GM23248 (cell line): Measurements from ENCODE around the gene ANKRD13D. TPM values are rescaled to one million over a fixed set of nuclear protein-coding genes. Genes with fewer than 3 reads are reported as not detected.

ENCODE experiments used
- DNase-seq: peaks from one replicate; pipeline ENCODE4 v3.0.0-alpha.2; 2015
- H2AFZ ChIP-seq: fragments of 200-600 bp; sonication (generic); 2 replicates; pipeline ENCODE4 v1.6.1; 2016; ENCODE audit warnings: antibody characterized with exemption
- H3F3A ChIP-seq: fragments of 200-600 bp; sonication (generic); 2 replicates; pipeline ENCODE4 v1.6.1; 2016; ENCODE audit warnings: mild to moderate bottlenecking, antibody characterized with exemption, mixed run types; ENCODE audit not compliant: insufficient read depth
- H3K27ac ChIP-seq: fragments of 200-600 bp; sonication (generic); 2 replicates; pipeline ENCODE4 v1.5.1; 2016; ENCODE audit warnings: mild to moderate bottlenecking
- H3K27me3 ChIP-seq: fragments of 200-600 bp; sonication (generic); replicated peaks from 2 replicates; pipeline ENCODE4 v1.6.1; 2016; ENCODE audit warnings: mild to moderate bottlenecking; ENCODE audit not compliant: insufficient read depth
- H3K36me3 ChIP-seq: fragments of 200-600 bp; sonication (generic); 2 replicates; pipeline ENCODE4 v1.6.1; 2016; ENCODE audit warnings: low read depth, mild to moderate bottlenecking
- H3K4me1 ChIP-seq: fragments of 200-600 bp; sonication (generic); 2 replicates; pipeline ENCODE4 v1.6.1; 2016; ENCODE audit warnings: mild to moderate bottlenecking; ENCODE audit not compliant: insufficient read depth
- H3K4me2 ChIP-seq: fragments of 200-600 bp; sonication (generic); one replicate; pipeline ENCODE4 v1.6.1; 2016; ENCODE audit warnings: mild to moderate bottlenecking; ENCODE audit not compliant: unreplicated experiment
- H3K4me3 ChIP-seq: fragments of 200-600 bp; sonication (generic); 2 replicates; pipeline ENCODE4 v1.5.1; 2016; ENCODE audit warnings: mild to moderate bottlenecking
- H3K79me2 ChIP-seq: fragments of 200-600 bp; sonication (generic); 2 replicates; pipeline ENCODE4 v1.6.1; 2016; ENCODE audit warnings: mild to moderate bottlenecking; ENCODE audit not compliant: insufficient read depth
- H3K9ac ChIP-seq: fragments of 200-600 bp; sonication (generic); 2 replicates; pipeline ENCODE4 v1.6.1; 2016; ENCODE audit warnings: mild to moderate bottlenecking
- H3K9me2 ChIP-seq: fragments of 200-600 bp; sonication (generic); 2 replicates; pipeline ENCODE4 v1.6.1; 2016; ENCODE audit warnings: mixed run types, mild to moderate bottlenecking, moderate library complexity; ENCODE audit not compliant: insufficient read depth
- H3K9me3 ChIP-seq: fragments of 200-600 bp; sonication (generic); one replicate; pipeline ENCODE4 v1.6.1; 2017; ENCODE audit warnings: low read depth
- H4K20me1 ChIP-seq: fragments of 200-600 bp; sonication (generic); 2 replicates; pipeline ENCODE4 v1.6.0; 2016; ENCODE audit not compliant: insufficient read depth
- EZH2 ChIP-seq: fragments of 200-600 bp; sonication (generic); IDR thresholded peaks from 2 replicates; pipeline ENCODE4 v1.6.1; 2018; ENCODE audit warnings: antibody characterized with exemption, mild to moderate bottlenecking; ENCODE audit not compliant: insufficient read depth, poor library complexity, severe bottlenecking
- EZH2phosphoT487 ChIP-seq: fragments of 200-600 bp; sonication (generic); IDR thresholded peaks from 2 replicates; pipeline ENCODE4 v1.6.1; 2018; ENCODE audit warnings: antibody characterized with exemption, moderate library complexity, mild to moderate bottlenecking, low read depth; ENCODE audit not compliant: insufficient read depth
- WGBS, 2 experiments: methylation state at CpG; one replicate each; pipeline ENCODE4 v1.1.6; 2015 to 2017; ENCODE audit warnings: low lambda C conversion rate in 2 of 2, low coverage in 1 of 2; ENCODE audit errors: missing lambda C conversion rate in 2 of 2; 5-methylcytosine and 5-hydroxymethylcytosine counted together
- in situ Hi-C: fragments of 300-500 bp; cut with MboI; formaldehyde crosslinking; loops from 2 replicates; pipeline ENCODE4 v1.15.0; 2020
- polyA plus RNA-seq: library from polyadenylated mRNA; unstranded; fragments of >200 nt; fragmentation: Nextera tagmentation; extraction: Ambion mirVana; gene quantifications from 2 replicates; pipeline ENCODE4 v1.2.1, GENCODE V29; 2016
- total RNA-seq: library from RNA; depleted of rRNA; stranded (reverse); fragments of >200 nt; shearing (Covaris generic); gene quantifications from 2 replicates; pipeline ENCODE4 v1.2.3, GENCODE V29; 2014

Gene ANKRD13D
- total and polyA plus RNA-seq, 2 experiments from 2014 or later = 16.4 to 42.9 TPM

DNA sequence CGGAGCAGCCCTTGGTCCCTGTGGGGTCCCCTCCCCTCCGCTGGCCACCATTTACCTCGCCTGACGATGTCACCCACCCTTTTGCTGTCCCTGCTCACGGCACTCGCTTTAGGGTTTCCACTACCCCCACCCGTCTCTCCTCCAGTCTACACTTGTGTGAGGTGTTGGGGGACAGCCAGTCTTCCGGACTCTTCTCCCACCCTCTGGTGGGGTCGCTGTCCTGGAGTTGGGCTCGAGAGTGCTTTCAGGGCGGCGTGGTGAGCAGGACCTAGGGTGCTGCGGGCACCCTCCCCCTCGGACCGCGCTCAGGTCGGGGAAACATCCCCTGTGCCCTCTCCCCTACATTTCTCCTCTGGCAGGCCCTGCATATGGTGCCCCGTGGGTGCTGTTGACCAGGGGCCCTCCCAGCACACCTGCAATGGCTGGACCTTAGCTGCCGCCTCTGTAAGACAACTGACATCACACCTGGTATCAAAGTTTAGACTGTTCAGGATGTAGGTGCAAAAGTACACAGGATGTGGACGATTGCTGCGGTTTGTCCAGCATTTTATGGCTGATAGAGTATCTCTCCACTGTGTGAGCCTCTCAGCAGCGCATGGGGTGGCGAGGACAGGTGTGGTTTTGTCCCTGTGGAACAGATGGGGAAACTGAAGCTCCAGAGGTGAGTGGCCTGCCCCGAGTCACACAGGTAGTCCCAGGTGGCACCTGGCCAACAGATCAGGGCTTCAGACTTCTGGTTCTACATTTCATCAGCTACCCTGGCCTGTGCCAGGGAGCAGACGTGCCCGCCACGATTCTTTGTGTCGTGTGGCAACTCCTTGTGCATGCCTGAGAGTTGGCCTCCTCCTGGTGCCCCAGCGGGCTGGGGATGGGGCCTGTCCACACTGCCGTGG lies 21.7 kb upstream of the ANKRD13D start:
- H2AFZ ChIP-seq = peak overlapping the region; percentile 67; the same call in 1 of the 2 replicates
- in situ Hi-C loops = no loop called here
- no peaks in the 10 kb centered on the region for H3K27me3 ChIP-seq
- H4K20me1 ChIP-seq = no peaks in the 10 kb centered on the region
- H3K27ac ChIP-seq = no peak overlapping the region
- H3K9ac ChIP-seq = peak overlapping the region; percentile 88
- H3F3A ChIP-seq = peaks cover 21% of the 10 kb centered on the region
- peak overlapping the region; percentile 94 for H3K4me2 ChIP-seq
- H3K9me2 ChIP-seq = no peaks in the 10 kb centered on the region
- DNase-seq = no peak
- no peaks in the 10 kb centered on the region for H3K9me3 ChIP-seq
- H3K36me3 ChIP-seq = no peaks in the 10 kb centered on the region
- peaks cover 33% of the 10 kb centered on the region for H3K4me1 ChIP-seq
- TF ChIP-seq EZH2 (no peak), EZH2phosphoT487 (no peak)
- 28 to 33% methylated on average over 30 of the region's 30 CpGs for WGBS, 2 experiments
- peak overlapping the region; percentile 93 for H3K4me3 ChIP-seq
- peaks cover 63% of the 10 kb centered on the region for H3K79me2 ChIP-seq

DNA sequence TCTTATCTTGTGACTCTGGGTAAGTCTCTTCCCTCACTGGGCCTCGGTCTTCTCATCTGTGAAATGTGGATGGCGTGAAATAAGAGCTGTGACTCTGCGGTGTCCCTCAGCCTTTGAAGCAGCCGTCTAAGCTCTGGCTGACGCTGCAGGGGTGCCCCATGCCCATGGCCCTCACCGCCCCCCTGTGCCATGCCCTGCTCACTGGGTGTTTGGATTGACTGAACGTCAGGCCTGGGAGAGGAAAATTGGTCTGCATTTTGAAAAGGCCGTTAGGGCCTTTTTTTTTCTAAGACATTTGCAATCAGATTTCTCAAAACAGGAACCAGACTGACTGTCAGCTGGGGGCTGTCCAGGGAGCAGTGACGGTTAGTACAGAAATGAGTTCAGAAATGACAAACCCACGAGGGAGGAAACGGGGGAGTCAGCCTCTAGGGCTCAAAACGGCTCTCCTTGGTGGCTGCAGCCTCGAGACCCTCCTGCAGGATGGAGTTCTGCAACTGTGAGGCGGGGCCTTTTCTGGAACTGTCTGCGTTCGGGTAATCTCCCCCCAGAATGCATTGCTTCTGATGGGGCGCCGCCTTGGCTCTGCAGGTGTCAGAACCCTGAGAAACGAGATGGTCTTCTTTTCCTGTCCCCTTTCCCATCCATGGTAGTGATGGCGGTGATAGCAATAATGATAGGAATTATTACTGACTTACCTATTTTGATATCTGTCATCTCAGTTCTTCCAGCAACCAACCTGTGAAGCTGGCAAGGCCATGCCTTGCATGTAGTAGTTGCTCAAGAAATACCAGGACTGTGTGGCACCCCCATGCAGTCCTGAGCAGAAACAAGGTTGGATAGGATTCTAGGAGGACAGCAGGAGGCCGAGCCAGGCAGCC lies 20.8 kb upstream of the ANKRD13D start:
- in situ Hi-C loops = no loop called here
- Histone ChIP-seq H3K9me2 (no peaks in the 10 kb centered on the region), H3K4me2 (peak overlapping the region; percentile 94), H4K20me1 (no peaks in the 10 kb centered on the region), H3K27ac (no peak overlapping the region), H2AFZ (no peak overlapping the region), H3K9me3 (no peaks in the 10 kb centered on the region), H3K4me3 (peak overlapping the region; percentile 93), H3K79me2 (peaks cover 72% of the 10 kb centered on the region), H3K27me3 (no peaks in the 10 kb centered on the region), H3K4me1 (peaks cover 28% of the 10 kb centered on the region), H3K36me3 (no peaks in the 10 kb centered on the region), H3F3A (peaks cover 16% of the 10 kb centered on the region), H3K9ac (peak overlapping the region; percentile 88)
- 64 to 65% methylated on average over 21 of the region's 21 CpGs for WGBS, 2 experiments
- TF ChIP-seq EZH2phosphoT487 (no peak), EZH2 (no peak)
- no peak for DNase-seq

DNA sequence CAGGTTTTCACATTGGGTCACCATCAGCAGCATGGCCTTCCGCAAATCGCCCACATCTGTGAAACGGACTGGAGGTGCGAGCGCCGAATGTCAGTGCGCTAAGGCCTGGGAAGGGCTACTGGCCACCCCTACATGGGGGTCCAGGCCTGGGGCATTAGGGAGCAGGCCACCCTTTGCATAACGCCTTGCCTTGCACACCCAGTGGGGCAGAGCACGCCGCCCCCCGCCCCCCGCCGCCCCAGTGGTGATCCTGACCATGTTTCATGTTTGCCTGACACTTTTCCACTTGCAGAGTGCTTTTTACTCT lies 20.2 kb upstream of the ANKRD13D start:
- WGBS, 2 experiments = 85 to 95% methylated on average over 8 to 13 of the region's 13 CpGs

GRCh38 chr11:67269401-67270255 lies 19.5 kb upstream of the ANKRD13D start:
- H3K9ac ChIP-seq = peak overlapping the region; percentile 7; the same call in 1 of the 2 replicates
- no peaks in the 10 kb centered on the region for H4K20me1 ChIP-seq

More for the DNA sequence above, 20.2 kb upstream of the ANKRD13D start:
- Histone ChIP-seq H3K4me2 (no peak overlapping the region), H3K9ac (no peak overlapping the region), H3K79me2 (peaks cover 78% of the 10 kb centered on the region), H3K9me2 (no peaks in the 10 kb centered on the region), H3F3A (peaks cover 10% of the 10 kb centered on the region; the same call in 1 of the 2 replicates), H3K9me3 (no peaks in the 10 kb centered on the region), H2AFZ (no peak overlapping the region), H3K4me3 (no peak overlapping the region), H3K27ac (no peak overlapping the region), H3K27me3 (no peaks in the 10 kb centered on the region), H3K4me1 (peaks cover 23% of the 10 kb centered on the region), H3K36me3 (no peaks in the 10 kb centered on the region), H4K20me1 (no peaks in the 10 kb centered on the region)
- TF ChIP-seq EZH2phosphoT487 = no peak
- no peak for DNase-seq
- in situ Hi-C loops = no loop called here

More at GRCh38 chr11:67269401-67270255, 19.5 kb upstream of the ANKRD13D start:
- WGBS, 2 experiments = 46 to 49% methylated on average over 15 of the region's 15 CpGs
- no peaks in the 10 kb centered on the region for H3K27me3 ChIP-seq
- no peak overlapping the region for H2AFZ ChIP-seq
- peaks cover 85% of the 10 kb centered on the region for H3K79me2 ChIP-seq
- 0 out of 2 replicates have a peak, but pooled peaks cover 6% of the 10 kb centered on the region for H3F3A ChIP-seq
- no peak overlapping the region for H3K27ac ChIP-seq
- TF ChIP-seq EZH2 (no peak), EZH2phosphoT487 (no peak)
- H3K4me2 ChIP-seq = peak overlapping the region; percentile 49
- peaks cover 23% of the 10 kb centered on the region for H3K4me1 ChIP-seq
- no peak for DNase-seq
- H3K9me3 ChIP-seq = no peaks in the 10 kb centered on the region
- H3K9me2 ChIP-seq = no peaks in the 10 kb centered on the region
- in situ Hi-C loops = no loop called here
- H3K4me3 ChIP-seq = 0 out of 2 replicates have a peak overlapping the region, but pooled peaks have one; percentile 26
- no peaks in the 10 kb centered on the region for H3K36me3 ChIP-seq
